ENCODE data around the gene ZNF451.
"Not testable (repeated sequence)": the region's sequence is repeated elsewhere in the genome, so short reads cannot be mapped to it uniquely, and the experiment has no call there.

- TF ChIP-seq HOXB5 (CRISPR knock-in tag; IDR thresholded peaks at IDR 0.05), result peak; percentile 67; the same call in 1 of the 2 replicates
- TF ChIP-seq FOXS1 (CRISPR knock-in tag; IDR thresholded peaks at IDR 0.05); ELK1 (IDR thresholded peaks at IDR 0.05; ENCODE audit: low read depth, low read length); CTCF (IDR thresholded peaks at IDR 0.05); CHD2 (IDR thresholded peaks at IDR 0.05; ENCODE audit: low read length, partially characterized antibody); MAFK (IDR thresholded peaks at IDR 0.05; ENCODE audit: partially characterized antibody); CEBPB (IDR thresholded peaks at IDR 0.05); SREBF2 (IDR thresholded peaks at IDR 0.05): not testable (repeated sequence)
Observed at GRCh38 chr6:57046332-57047256, 43.4 kb upstream of the ZNF451 start, which contains the start of gene KIAA1586.
